ENCODE measurements around the gene AQP6. TPM values are rescaled to one million over a fixed set of nuclear protein-coding genes. Genes with fewer than 3 reads are reported as not detected.

Gene AQP6
- total RNA-seq, 1 donor from 2014 or later, result not detected

DNA sequence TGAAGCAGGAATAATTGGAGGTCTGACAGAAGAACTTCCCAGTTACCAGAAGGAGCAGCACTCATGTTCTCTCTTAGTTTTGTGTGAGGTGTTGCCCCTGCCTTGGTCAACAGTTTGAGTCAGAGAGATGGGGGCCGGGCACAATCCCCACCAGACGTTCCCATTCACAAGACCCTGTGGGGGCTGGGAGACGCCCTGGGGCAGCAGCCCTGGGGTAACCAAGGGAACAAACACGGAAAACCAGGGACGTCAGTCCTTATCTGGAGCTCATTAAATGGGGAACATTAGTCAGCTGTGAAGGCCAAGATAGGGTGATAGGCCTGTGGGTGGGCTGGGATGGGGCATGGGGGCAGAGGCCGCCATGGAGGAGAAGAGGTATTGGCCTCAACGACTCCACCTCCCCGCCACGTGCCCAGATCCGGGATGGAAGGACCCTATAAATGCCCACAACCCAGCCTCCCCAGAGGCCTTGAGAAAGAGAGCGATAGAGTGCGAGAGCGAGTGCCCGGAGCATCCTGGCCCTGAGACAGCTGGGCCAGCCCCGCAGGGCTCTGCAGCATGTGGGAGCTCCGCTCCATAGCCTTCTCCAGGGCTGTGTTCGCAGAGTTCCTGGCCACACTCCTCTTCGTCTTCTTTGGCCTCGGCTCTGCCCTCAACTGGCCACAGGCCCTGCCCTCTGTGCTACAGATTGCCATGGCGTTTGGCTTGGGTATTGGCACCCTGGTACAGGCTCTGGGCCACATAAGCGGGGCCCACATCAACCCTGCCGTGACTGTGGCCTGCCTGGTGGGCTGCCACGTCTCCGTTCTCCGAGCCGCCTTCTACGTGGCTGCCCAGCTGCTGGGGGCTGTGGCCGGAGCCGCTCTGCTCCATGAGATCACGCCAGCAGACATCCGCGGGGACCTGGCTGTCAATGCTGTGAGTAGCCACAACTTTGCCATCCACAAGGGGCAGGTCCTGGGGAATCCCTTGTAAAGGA, 22.2 kb upstream of the AQP6 start, which contains the start of gene AQP2:
Gene AQP2 (plus strand): TSS at position 465 of the 979 bp plus-strand sequence. CDS start 94 bp downstream, at position 559.
- no peaks in the 10 kb centered on the region for H3K36me3 Mint-ChIP-seq (ENCODE audit: low read depth)
- intact Hi-C loops (cut with micrococcal nuclease), result no loop called here
- H3K4me3 Mint-ChIP-seq, result no peak within 1 kb of the TSS
- ATAC-seq (ENCODE audit: low read depth) (no peak), DNase-seq (no peak)
- H3K4me1 Mint-ChIP-seq, result peaks cover 2% of the 10 kb centered on the region
- ChIA-PET POLR2A (no interaction called here), CTCF (no interaction called here)
- no peaks in the 10 kb centered on the region for H3K9me3 Mint-ChIP-seq
- peaks cover 18% of the 10 kb centered on the region for H3K27me3 Mint-ChIP-seq
- no peak within 1 kb of the TSS for H3K27ac Mint-ChIP-seq
- TF ChIP-seq, protein P1, sequence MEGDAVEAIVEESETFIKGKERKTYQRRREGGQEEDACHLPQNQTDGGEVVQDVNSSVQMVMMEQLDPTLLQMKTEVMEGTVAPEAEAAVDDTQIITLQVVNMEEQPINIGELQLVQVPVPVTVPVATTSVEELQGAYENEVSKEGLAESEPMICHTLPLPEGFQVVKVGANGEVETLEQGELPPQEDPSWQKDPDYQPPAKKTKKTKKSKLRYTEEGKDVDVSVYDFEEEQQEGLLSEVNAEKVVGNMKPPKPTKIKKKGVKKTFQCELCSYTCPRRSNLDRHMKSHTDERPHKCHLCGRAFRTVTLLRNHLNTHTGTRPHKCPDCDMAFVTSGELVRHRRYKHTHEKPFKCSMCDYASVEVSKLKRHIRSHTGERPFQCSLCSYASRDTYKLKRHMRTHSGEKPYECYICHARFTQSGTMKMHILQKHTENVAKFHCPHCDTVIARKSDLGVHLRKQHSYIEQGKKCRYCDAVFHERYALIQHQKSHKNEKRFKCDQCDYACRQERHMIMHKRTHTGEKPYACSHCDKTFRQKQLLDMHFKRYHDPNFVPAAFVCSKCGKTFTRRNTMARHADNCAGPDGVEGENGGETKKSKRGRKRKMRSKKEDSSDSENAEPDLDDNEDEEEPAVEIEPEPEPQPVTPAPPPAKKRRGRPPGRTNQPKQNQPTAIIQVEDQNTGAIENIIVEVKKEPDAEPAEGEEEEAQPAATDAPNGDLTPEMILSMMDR (IDR thresholded peaks at IDR 0.05), result no peak

DNA sequence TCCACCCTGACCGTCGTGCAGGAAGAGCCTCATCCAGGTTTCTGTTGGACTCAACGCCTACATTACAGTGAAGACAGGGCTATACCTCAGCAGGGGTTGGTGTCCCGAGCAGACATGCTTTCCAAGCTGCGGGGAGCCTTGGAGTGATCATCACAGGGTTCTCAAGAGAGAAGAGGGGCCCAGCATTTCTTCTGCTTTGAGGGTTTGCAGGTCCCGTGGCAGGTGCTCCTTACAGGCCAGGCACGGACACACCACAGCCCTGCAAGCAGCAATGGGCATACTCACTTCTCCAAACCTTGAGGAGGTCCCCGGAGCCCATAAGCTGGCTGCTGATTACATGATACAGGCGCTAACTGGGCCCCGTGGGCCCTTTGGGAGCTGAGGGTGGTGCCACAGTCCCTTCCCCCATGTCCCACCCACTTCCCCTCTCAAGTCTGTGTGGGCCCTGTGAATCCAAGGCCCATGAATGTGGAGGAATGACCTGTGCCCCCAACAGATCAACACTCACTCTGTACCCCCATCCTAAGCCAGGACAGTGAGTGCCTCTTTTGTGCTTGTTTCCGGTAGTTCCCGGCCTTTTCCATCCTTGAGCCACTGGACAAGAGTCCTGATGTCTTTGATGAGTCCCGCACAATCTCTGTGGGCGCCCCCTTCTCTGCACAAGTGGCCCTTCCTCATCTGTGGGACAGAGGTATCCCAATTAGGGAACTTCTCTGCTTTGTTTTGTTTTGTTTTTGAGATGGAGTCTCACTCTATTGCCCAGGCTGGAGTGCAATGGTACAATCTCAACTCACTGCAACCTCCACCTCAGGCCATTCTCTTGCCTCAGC, 21.1 kb upstream of the AQP6 start:
- CTCF ChIA-PET, result no interaction called here
- H3K27ac Mint-ChIP-seq, result no peak overlapping the region
- H3K9me3 Mint-ChIP-seq, result no peaks in the 10 kb centered on the region
- TF ChIP-seq, protein P1 (IDR thresholded peaks at IDR 0.05), result no peak
- POLR2A ChIA-PET, result no interaction called here
- no peak overlapping the region for H3K4me3 Mint-ChIP-seq
- H3K4me1 Mint-ChIP-seq, result no peaks in the 10 kb centered on the region
- intact Hi-C loops (cut with micrococcal nuclease), result no loop called here
- no peak for ATAC-seq (ENCODE audit: low read depth)
- DNase-seq, result no peak
- H3K36me3 Mint-ChIP-seq (ENCODE audit: low read depth), result no peaks in the 10 kb centered on the region
- H3K27me3 Mint-ChIP-seq, result peaks cover 21% of the 10 kb centered on the region

DNA sequence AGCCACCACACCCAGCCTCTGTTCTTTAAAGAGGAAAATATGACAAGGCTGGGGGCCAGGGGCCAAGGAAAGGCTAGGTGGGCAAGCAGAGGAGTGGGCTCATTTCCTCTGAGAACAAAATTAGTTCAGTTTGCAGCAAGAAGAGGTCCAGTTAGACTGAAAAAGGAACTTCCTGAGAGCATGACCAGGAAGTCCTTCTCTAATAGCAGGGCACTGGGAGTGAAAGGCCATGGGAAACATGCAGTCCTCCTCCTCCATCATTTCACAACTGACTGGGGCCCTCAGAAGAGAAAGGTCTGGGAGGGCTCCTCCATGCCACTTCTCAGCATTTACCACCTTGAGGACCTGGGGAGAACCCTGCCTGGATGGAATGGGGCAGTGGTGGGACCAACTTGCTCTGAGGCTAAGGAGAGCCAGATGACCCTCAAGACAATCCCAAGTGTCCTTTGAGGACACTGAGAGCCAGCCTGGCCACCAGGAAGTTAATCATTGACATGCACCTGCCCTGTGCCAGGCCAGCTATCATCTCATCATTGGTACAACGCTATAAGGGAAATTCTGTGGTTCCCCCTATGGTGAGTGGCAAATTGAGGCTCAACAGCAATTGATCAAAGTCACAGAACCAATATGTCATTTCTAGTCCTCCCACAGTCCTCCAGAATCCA, 20.2 kb upstream of the AQP6 start:
- no peak for ATAC-seq (ENCODE audit: low read depth)
- CTCF ChIA-PET, result no interaction called here

GRCh38 chr12:49953151-49953550, 19.6 kb upstream of the AQP6 start:
- H3K27me3 Mint-ChIP-seq, result peaks cover 34% of the 10 kb centered on the region
- ATAC-seq (ENCODE audit: low read depth), result no peak

More for the DNA sequence above, 20.2 kb upstream of the AQP6 start:
- Mint-ChIP-seq H3K27ac (no peak overlapping the region), H3K36me3 (ENCODE audit: low read depth) (no peaks in the 10 kb centered on the region), H3K27me3 (peaks cover 29% of the 10 kb centered on the region), H3K4me3 (no peak overlapping the region), H3K4me1 (no peaks in the 10 kb centered on the region), H3K9me3 (no peaks in the 10 kb centered on the region)
- TF ChIP-seq, protein P1 (IDR thresholded peaks at IDR 0.05), result no peak
- DNase-seq, result no peak
- intact Hi-C loops (cut with micrococcal nuclease), result no loop called here
- POLR2A ChIA-PET, result no interaction called here

More at GRCh38 chr12:49953151-49953550, 19.6 kb upstream of the AQP6 start:
- intact Hi-C loops (cut with micrococcal nuclease), result no loop called here
- CTCF ChIA-PET, result no interaction called here
- no peaks in the 10 kb centered on the region for H3K4me1 Mint-ChIP-seq
- POLR2A ChIA-PET, result no interaction called here
- H3K9me3 Mint-ChIP-seq, result no peaks in the 10 kb centered on the region
- DNase-seq, result no peak
- no peaks in the 10 kb centered on the region for H3K36me3 Mint-ChIP-seq (ENCODE audit: low read depth)
- TF ChIP-seq, protein P1 (IDR thresholded peaks at IDR 0.05), result no peak
- H3K4me3 Mint-ChIP-seq, result no peak overlapping the region
- H3K27ac Mint-ChIP-seq, result no peak overlapping the region

Measured in activated B cell treated with CpG ODN at 0.5 μM for 24 hours (primary cell).